ENCODE results near the gene ELL2.

DNA sequence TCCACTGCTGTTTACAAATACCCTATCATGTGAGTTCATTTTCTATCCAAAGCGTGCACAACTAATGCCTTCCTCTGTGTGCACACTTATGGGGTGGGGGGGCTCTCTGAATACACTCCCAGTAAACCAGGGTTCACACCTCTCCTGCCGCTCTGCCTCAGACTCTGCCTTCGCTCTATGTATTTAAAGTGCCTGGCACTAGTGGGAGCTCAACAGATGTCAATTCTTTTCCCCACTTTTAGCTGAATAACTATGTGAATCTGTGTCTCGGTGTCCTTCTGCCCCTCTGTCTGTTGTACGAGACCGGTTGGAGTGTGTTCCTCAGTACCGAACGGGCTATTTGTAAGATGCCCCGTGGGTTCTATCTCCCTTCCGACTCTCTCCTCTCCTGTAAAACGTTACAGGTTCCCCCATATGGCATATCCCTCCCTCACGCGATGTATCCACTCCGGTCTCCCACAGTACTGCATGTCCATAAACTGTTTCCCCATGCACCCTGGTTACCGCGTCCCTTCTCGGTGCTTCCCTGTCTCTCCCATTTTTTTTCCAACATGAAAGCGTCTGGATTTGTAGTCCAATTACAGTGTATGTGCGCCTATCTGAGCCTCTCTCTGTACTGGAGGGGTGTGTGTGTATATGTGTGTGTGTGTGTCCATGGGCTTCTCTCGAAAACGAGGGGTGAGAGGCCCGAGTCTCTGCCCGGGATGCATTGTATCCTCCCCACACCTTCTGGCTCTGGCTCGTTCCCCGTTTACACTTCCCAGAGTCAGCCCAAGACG lies 1.6 kb downstream of the ELL2 start:
- TF ChIP-seq, protein P1, sequence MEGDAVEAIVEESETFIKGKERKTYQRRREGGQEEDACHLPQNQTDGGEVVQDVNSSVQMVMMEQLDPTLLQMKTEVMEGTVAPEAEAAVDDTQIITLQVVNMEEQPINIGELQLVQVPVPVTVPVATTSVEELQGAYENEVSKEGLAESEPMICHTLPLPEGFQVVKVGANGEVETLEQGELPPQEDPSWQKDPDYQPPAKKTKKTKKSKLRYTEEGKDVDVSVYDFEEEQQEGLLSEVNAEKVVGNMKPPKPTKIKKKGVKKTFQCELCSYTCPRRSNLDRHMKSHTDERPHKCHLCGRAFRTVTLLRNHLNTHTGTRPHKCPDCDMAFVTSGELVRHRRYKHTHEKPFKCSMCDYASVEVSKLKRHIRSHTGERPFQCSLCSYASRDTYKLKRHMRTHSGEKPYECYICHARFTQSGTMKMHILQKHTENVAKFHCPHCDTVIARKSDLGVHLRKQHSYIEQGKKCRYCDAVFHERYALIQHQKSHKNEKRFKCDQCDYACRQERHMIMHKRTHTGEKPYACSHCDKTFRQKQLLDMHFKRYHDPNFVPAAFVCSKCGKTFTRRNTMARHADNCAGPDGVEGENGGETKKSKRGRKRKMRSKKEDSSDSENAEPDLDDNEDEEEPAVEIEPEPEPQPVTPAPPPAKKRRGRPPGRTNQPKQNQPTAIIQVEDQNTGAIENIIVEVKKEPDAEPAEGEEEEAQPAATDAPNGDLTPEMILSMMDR (IDR thresholded peaks at IDR 0.05) = peak in 1 of 3 donors; percentile 28
- no peak for TF ChIP-seq POLR2A (IDR thresholded peaks at IDR 0.05)
- no peak for TF ChIP-seq POLR2AphosphoS5 (IDR thresholded peaks at IDR 0.05)
